ENCODE data around the gene MUC2. TPM values are rescaled to one million over a fixed set of nuclear protein-coding genes. Genes with fewer than 3 reads are reported as not detected.

Gene MUC2
- total RNA-seq, 1 donor from 2014 or later = under 0.01 TPM

DNA sequence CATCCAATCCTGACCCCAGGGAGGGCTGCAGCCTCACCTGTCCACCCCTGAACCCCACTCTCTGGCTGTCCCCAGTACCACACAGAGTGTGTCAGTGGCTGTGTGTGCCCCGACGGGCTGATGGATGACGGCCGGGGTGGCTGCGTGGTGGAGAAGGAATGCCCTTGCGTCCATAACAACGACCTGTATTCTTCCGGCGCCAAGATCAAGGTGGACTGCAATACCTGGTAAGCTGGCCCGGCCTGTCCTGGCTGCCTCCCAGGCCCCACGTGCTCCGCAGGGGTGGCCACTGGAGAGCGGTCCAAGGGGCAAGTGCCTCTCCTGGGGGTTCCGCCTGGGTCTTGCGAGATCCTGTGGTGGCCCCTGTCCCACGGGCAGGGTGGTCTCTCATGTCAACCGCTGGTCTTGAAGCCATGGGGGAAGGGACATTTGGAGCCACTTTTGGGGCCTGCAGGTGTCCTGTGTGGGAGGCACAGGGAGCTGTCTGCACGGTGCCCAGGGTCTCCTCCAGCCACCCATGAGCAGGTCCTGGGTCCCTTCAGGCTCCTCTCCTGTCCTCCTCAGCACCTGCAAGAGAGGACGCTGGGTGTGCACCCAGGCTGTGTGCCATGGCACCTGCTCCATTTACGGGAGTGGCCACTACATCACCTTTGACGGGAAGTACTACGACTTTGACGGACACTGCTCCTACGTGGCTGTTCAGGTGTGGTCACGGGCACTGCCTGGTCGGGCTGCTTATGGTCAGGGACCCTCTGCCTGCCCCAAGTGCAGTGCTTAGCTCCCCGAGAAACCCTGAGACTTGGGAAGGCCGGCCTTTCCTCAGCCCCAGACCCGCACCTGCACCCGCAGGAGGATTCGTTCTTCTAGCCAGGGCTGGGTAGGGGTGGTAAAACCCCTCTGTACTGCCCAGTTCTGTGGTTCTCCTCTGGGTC lies 11.8 kb downstream of the MUC2 start:
- no peak for DNase-seq (ENCODE audit: low spot score)

DNA sequence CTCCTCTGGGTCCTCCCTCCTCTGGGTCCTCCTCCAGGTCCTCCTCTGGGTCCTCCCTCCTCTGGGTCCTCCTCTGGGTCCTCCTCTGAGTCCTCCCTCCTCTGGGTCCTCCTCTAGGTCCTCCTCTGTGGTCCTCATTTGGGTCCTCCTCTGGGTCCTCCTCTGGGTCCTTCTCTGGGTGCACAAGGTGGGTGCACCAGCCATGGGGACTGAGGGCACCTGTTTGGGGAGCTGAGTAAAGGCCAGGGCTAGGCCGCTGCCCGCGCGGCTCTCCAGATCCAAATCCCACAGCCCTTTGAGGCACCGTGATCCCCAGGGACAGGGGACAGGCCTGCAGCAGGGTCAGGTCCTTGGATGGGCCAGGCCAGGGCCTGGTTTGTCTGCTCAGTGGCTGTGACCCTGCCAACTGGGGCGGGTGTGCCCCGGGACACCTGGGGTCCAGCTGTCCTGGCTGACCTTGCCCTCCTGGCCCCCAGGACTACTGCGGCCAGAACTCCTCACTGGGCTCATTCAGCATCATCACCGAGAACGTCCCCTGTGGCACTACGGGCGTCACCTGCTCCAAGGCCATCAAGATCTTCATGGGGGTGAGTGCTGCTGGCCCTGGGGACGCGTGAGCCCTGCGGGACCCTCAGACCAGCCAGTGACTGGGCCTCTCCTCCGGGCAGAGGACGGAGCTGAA lies 12.7 kb downstream of the MUC2 start:
- DNase-seq (ENCODE audit: low spot score) = no peak

DNA sequence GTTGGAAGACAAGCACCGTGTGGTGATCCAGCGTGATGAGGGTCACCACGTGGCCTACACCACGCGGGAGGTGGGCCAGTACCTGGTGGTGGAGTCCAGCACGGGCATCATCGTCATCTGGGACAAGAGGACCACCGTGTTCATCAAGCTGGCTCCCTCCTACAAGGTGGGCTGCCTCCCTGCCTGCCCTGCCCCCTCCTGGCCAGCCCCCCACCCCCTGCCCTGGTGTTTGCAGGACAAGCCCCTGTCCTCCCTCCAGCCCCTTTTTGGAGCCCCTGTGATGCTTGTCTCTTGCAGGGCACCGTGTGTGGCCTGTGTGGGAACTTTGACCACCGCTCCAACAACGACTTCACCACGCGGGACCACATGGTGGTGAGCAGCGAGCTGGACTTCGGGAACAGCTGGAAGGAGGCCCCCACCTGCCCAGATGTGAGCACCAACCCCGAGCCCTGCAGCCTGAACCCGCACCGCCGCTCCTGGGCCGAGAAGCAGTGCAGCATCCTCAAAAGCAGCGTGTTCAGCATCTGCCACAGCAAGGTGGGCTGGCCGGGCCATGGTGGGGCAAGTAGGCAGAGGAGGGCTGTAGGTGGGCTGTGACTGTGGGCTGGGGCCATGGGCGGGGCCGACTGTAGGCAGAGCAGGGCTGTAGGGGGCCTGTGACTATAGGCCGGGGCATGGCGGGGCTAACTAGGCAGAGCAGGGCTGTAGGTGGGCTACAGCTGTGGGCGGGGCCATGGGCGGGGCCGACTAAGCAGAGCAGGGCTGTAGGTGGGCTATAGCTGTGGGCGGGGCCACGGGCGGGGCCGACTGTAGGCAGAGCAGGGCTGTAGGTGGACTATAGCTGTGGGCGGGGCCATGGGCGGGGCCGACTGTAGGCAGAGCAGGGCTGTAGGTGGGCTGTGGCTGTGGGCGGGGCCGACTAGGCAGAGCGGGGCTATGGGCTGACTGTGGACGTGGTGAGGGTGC lies 13.6 kb downstream of the MUC2 start:
- no peak for DNase-seq (ENCODE audit: low spot score)

DNA sequence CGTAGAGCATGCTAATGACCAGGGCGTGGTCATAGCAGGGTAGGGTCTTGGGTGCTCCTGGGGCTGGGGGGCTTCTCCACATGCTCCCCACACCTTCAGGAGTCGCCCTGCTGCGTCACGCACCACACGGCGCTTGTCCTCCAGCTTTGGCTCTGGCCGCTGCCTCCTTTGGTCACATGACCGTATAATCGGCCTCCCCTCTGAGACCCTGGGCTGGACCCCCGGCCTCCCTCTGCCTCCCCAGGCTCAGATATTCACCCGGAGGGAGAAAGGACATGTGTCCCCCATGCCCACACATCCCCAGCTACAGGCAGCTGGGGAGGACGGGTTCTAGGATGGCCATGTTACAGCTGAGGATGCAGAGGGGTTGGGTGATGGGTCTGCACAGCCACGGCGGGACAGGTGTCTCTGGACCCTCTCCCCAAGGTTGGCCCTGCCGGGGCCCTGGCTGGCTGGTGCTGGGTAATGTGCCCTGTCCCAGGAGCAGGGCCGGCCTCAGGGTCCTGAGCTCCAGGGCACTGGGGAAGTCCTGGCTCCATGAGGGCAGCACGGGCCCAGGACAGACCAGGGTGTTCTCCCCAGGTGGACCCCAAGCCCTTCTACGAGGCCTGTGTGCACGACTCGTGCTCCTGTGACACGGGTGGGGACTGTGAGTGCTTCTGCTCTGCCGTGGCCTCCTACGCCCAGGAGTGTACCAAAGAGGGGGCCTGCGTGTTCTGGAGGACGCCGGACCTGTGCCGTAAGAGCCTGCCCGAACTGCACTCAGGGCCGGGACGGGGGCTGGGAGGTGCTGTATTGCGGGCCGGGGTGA lies 14.5 kb downstream of the MUC2 start:
- no peak for DNase-seq (ENCODE audit: low spot score)

DNA sequence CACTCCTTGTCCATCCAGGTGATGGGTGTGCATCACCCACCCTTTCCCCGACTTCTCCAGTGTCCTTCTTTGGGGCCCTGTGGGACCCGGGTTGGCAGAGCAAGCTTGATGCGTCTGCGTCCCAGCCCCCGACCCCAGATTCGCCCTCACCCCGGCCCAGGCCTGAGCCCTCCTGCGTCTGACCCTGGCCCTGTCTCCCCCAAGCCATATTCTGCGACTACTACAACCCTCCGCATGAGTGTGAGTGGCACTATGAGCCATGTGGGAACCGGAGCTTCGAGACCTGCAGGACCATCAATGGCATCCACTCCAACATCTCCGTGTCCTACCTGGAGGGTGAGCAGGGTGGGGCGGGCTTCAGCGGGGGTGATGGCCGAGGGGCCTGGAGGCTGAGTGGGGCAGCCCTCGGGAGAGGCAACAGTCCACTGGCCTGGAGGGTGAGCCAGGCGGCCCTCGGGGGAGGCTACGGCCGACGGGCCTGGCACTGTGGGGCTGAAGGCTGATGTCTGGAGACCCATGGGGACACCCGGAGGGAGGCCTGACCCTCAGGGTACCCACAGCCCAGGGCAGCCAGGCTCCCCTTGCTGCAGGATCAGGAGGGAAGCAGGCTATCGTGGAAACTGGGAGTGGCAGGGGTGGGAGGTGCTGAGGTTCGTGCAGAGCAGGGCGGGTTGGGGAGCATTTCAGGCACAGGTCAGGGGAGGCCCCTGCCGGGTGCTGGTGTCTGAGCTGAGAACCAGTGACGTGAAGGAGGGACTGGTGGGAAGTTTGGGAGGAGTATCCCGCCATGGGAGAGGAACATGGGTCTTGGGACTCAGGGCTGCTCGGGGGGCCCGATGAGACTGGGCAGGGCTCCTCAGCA lies 15.3 kb downstream of the MUC2 start:
- no peak for DNase-seq (ENCODE audit: low spot score)

DNA sequence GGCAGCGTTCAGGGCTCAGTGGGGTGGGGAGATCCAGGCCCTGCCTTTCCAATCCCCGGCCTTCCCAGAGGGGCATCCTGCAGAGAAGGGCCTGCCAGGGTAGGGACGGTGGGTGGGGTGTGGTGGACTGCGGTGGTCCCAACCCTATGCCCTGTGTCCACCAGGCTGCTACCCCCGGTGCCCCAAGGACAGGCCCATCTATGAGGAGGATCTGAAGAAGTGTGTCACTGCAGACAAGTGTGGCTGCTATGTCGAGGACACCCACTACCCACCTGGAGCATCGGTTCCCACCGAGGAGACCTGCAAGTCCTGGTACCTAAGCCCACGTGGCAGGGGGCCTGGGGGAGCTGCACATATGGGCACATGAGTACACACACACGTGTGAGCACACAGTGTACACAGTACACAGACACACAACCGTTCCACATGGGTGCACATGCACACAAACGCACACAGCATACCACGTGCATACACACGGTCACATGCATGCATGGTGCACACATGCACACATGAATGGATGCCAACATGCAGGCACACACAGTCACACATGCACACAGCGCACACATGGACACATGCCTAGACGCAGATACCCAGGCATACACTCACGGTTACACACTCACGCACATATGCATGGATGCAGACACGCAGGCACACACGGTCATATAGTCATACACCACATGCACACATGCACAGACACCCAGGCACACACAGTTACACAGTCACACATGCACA lies 16.1 kb downstream of the MUC2 start:
- no peak for DNase-seq (ENCODE audit: low spot score)

DNA sequence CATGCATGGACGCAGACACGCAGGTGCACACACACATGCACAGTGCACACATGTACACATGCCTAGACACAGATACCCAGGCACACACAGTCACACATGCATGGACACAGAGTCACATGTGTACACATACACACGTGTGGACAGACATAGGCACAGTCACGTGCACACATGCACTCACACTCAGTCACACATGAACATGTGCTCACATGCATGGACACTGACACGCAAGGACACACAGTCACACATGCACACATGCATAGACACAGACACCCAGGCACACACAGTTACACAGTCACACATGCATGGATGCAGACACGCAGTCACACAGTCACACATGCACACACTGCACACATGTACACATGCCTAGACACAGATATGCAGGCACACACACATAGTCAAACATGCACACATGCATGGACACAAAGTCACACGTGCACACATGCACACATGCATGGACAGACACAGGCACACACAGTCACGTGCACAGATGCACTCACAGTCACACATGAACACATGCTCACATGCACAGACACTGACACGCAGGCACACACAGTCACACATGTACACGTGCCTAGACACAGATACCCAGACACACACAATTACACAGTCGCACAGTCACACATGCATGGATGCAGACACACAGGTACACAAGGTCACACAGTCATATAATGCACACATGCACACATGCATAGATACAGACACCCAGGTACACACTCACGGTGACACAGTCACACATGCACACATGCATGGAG lies 16.8 kb downstream of the MUC2 start:
- no peak for DNase-seq (ENCODE audit: low spot score)

DNA sequence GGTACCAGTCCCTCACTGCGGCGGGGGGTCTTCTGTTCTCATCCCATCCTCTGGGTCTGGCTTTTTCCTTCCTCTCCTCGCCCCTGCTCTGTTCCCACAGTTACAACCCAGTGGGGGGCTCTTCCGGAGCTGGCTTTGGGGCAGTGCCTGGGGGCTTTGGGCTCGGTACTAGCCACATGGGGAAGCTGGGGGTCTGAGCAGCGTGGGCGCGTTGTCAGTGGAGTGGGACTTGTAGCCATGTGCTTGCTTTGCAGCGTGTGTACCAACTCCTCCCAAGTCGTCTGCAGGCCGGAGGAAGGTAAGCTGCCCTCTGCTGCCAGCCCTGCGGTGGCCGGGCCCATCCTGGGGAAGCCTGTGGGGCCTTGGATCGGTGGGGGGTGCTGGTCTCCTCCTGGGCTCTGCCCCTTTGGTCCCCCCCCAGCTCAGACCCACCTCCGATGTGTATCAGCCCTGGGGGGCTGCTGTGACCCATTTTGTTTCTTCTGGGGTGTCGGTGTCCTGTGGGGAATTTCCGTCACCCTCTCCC lies 17.5 kb downstream of the MUC2 start:
- DNase-seq (ENCODE audit: low spot score) = no peak

DNA sequence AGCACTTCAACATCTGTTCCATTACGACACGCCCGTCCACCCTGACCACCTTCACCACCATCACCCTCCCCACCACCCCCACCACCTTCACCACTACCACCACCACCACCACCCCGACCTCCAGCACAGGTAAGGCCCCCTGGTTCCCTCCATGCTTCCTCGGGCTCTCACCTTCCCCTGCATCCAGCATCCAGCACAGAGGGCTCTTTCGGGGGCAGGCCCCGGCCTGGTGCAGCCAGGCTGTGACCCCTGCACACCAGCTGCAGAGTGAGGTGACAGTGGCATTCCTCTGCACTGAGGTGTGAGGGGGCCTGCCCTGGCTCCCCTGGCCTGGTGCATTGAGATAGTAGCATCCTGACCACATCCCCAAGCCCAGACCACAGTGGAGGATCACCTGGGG lies 18.2 kb downstream of the MUC2 start:
- DNase-seq (ENCODE audit: low spot score) = no peak

DNA sequence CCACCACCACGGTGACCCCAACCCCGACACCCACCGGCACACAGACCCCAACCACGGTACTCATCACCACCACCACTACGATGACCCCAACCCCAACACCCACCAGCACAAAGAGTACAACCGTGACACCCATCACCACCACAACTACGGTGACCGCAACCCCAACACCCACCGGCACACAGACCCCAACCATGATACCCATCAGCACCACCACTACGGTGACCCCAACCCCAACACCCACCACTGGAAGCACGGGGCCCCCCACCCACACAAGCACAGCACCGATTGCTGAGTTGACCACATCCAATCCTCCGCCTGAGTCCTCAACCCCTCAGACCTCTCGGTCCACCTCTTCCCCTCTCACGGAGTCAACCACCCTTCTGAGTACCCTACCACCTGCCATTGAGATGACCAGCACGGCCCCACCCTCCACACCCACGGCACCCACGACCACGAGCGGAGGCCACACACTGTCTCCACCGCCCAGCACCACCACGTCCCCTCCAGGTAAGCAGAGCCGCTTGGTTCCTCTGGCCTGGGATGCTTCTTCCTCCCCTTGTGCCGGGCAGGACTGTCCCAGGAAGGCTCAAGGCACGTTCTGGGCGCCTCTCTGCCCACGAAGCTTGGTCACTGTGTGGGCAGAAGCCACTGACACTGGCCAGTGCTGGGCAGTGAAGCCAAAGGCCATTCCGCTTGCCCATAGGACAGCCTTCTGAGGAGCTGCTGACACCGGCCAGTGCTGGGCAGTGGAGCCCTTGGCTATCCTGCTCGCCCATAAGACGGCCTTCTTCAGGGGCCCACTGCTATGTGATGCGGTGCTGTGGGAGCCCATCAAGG lies 25.1 kb downstream of the MUC2 start:
- DNase-seq (ENCODE audit: low spot score) = no peak

DNA sequence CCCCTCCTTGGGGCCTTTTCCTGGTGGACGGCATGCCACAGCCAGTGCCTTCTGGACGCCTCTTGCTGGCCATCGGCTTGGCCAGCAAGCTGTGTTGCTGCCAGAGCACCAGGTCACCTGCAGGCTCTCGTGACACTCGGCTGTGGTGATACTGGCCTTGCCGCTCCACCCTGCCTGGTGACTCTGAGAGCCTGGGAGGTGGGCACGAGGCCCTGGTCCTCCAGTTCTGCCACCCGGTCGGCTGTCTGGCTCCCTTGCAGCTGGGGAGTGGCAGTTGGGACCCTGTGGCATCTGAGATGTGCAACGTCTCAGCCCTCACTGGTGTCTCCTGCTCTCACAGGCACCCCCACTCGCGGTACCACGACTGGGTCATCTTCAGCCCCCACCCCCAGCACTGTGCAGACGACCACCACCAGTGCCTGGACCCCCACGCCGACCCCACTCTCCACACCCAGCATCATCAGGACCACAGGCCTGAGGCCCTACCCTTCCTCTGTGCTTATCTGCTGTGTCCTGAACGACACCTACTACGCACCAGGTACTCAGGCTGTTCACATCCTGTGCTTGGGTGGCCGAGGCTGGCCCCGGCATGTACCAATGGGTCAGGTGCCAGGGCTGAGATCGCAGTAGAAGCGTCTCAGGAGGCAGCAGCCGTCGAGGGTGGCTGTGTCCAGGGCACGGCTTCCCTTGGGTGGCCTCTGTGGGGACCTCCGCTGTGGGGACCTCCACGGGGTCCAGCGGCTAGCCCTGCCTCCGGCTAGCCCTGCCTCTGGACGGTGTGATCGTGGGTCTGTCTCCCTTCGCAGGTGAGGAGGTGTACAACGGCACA lies 26.0 kb downstream of the MUC2 start:
- no peak for DNase-seq (ENCODE audit: low spot score)

DNA sequence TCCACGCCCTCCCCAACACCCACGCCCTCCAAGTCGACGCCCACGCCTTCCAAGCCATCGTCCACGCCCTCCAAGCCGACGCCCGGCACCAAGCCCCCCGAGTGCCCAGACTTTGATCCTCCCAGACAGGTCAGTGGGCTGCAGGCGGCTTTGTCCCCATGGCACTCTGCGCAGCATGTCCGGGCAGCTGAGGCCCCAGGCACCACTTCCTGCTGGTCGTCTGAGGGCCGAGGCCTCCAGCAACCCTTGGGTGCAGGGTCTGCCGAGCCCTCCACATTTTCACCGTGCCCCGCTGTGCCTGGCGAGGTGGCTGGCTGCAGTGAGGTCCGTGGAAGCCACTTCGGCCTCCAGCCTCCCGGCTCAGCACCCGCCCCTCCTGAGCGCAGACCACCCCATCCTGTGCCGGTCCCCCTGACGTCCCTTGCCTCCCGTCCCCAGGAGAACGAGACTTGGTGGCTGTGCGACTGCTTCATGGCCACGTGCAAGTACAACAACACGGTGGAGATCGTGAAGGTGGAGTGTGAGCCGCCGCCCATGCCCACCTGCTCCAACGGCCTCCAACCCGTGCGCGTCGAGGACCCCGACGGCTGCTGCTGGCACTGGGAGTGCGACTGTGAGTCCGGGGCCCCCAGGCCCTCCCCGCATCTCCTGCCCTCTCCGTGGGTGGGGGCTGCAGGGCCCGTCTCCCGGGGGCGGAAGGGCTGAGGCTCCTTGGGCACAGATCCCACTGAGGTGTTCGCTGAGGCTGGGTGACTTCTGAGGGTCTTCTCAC lies 26.8 kb downstream of the MUC2 start:
- no peak for DNase-seq (ENCODE audit: low spot score)

DNA sequence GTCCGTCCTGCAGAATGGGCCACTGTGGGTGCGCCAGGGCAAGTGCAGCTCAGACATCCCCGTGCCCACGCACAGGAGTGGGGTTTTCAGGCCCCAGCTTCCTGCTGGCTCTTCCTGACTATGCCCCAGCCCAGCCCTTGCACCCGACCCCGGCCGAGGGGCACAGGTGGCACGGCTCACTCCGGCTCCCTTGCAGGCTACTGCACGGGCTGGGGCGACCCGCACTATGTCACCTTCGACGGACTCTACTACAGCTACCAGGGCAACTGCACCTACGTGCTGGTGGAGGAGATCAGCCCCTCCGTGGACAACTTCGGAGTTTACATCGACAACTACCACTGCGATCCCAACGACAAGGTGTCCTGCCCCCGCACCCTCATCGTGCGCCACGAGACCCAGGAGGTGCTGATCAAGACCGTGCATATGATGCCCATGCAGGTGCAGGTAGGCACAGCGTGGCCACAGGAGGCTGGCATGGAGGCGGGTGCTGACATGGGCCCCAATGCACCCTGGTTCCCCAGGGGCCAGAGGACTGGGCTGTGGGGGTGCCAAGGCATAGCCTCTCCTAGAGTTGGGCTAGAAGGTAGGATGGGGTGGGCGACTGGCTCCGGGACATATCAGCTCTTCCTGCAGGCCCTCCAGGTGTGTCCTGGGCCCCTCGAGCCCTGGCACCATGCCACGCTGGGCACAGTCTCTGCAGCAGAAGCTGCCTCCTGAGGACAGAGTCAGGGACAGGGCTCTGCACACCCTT lies 27.7 kb downstream of the MUC2 start:
- DNase-seq (ENCODE audit: low spot score) = no peak

DNA sequence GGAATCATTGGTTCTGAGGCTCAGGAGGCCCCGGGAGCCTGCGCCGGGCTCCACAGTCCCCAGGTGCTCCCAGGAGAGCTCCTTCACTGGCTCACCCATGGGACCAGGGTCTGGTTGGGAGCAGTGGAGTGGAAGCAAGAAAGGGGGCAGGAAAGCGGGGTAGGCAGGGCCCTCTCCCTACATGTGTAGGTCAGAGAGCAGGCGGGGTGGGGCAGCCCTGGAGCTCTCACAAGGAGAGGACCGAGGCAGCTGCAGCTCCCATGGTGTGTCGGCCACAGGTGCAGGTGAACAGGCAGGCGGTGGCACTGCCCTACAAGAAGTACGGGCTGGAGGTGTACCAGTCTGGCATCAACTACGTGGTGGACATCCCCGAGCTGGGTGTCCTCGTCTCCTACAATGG lies 28.3 kb downstream of the MUC2 start:
- no peak for DNase-seq (ENCODE audit: low spot score)

Measured in umbilical cord (tissue), 2 donors.